ENCODE data around the gene EYA3.
A peak's percentile ranks its signal among the peaks of the same experiment; 100 is the strongest.

EYA3 gene

DNA sequence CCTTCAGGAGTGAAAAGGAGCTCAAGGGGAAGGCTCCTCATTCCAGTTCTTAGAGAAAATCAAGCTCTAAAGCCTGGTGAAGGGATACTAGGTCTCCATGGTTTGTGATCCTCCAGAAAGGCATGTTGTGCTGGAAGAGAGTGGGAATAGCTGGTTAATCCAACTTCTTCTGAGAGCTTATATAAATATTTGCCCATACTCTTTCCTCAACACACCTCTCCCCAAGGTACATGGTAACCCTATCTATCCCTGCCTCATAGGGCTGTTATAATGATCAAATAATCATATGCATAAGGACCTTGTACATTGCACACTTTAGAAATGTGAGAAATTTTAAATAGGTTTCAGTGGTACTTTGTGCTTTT lies 114.0 kb downstream of the EYA3 start:
- Histone ChIP-seq H3K36me3 (ENCODE audit: control insufficient read depth in 5 of 5, insufficient read depth in 5 of 5, low read length in 5 of 5) (peaks cover 19 to 35% (median 25%) of the 10 kb centered on the region in 5 donors), H3K4me3 (ENCODE audit: low read depth in 1 of 5, low read length in 5 of 5) (no peak overlapping the region), H3K27ac (ENCODE audit: low read depth, low read length) (no peak overlapping the region), H3K27me3 (ENCODE audit: control insufficient read depth in 5 of 5, insufficient read depth in 4 of 5, low read length in 5 of 5) (no peaks in the 10 kb centered on the region), H3K4me1 (ENCODE audit: control insufficient read depth in 5 of 5, insufficient read depth in 5 of 5, low read length in 5 of 5) (peaks cover 6 to 19% (median 15%) of the 10 kb centered on the region in 5 donors), H3K9ac (ENCODE audit: low read length in 5 of 5) (no peak overlapping the region), H3K9me3 (ENCODE audit: control insufficient read depth in 5 of 5, low read length in 5 of 5) (no peaks in the 10 kb centered on the region)

DNA sequence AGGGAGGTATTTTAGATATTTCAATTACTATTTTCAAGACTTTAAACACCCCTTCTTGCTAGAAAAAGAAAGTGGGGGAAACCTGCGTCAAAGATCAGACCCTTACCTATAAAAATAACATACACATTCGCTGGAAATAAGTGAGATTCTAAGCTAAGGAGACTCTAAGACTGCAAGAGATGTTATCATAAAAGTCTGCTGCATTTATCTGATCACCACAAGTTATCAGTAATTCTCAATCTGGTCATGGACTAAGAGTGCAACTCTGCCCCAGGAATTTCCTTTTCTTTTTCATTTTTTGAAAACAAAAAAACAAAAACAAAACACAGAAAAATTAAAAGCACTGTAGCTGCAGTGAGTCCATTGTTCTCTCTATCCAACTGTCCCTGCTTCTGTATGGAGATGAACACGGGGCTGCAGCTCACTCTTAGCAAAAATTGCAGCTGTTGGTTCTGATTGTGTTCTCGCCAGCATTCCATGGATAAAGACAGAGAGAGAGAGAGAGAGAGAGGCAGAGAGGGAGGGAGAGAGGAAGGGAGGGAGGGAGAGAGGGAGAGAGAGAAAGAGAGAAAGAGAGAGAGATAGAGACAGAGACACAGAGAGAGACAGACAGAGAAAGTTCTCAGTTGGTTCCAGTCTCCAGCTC lies 114.5 kb downstream of the EYA3 start:
- Histone ChIP-seq H3K4me1 (ENCODE audit: control insufficient read depth in 5 of 5, insufficient read depth in 5 of 5, low read length in 5 of 5) (peaks cover 6 to 18% (median 15%) of the 10 kb centered on the region in 5 donors), H3K27me3 (ENCODE audit: control insufficient read depth in 5 of 5, insufficient read depth in 4 of 5, low read length in 5 of 5) (no peaks in the 10 kb centered on the region), H3K9me3 (ENCODE audit: control insufficient read depth in 5 of 5, low read length in 5 of 5) (no peaks in the 10 kb centered on the region), H3K9ac (ENCODE audit: low read length in 5 of 5) (no peak overlapping the region), H3K27ac (ENCODE audit: low read depth, low read length) (no peak overlapping the region), H3K36me3 (ENCODE audit: control insufficient read depth in 5 of 5, insufficient read depth in 5 of 5, low read length in 5 of 5) (peaks cover 19 to 36% (median 25%) of the 10 kb centered on the region in 5 donors), H3K4me3 (ENCODE audit: low read depth in 1 of 5, low read length in 5 of 5) (no peak overlapping the region)

DNA sequence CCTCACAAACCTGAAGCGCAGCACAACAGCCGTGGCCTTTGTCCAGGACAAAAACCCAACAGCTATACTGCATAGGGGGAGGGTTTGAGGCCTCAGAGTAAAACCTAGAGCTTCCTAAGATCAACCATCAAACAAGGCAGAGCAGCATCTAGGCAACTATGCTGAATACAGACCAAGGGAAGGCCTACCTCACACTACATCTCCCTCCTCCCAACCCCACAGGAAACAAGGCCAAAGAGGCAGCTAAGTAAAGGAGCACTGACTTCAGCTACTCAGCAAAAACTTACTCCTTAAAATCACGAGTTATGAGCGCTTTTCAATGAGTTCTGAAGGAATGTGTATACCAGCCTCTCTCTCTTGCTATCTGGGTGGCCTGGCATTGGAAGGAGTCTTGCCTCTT lies 116.3 kb downstream of the EYA3 start:
- no peaks in the 10 kb centered on the region for H3K27me3 ChIP-seq (ENCODE audit: control insufficient read depth in 5 of 5, insufficient read depth in 4 of 5, low read length in 5 of 5)
- peaks cover 6 to 18% (median 15%) of the 10 kb centered on the region in 5 donors for H3K4me1 ChIP-seq (ENCODE audit: control insufficient read depth in 5 of 5, insufficient read depth in 5 of 5, low read length in 5 of 5)
- no peak overlapping the region for H3K4me3 ChIP-seq (ENCODE audit: low read depth in 1 of 5, low read length in 5 of 5)
- H3K9me3 ChIP-seq (ENCODE audit: control insufficient read depth in 5 of 5, low read length in 5 of 5) = no peaks in the 10 kb centered on the region
- H3K36me3 ChIP-seq (ENCODE audit: control insufficient read depth in 5 of 5, insufficient read depth in 5 of 5, low read length in 5 of 5) = peaks cover 12 to 45% (median 38%) of the 10 kb centered on the region in 5 donors
- H3K9ac ChIP-seq (ENCODE audit: low read length in 5 of 5) = no peak overlapping the region
- no peak overlapping the region for H3K27ac ChIP-seq (ENCODE audit: low read depth, low read length)

DNA sequence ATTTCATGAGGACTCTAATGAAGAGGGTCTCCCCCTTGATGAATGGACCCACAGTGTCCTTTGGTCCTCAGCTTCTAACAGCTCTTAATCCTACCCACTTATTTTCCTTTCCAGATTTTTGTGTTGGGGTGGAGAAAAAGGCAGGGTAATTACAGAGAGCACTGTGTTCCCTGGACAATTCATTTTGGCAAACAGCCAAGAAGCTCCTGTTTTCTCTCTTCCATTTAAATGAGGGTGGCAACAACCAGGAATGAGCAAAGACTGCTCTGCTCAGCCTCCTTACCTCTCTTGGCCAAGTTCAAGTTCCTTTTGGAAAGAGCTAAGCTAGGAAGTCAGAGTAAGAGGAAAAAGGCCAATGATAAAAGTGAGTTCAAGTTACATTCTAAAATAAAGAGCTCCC lies 116.7 kb downstream of the EYA3 start:
- Histone ChIP-seq H3K9me3 (ENCODE audit: control insufficient read depth in 5 of 5, low read length in 5 of 5) (no peaks in the 10 kb centered on the region), H3K36me3 (ENCODE audit: control insufficient read depth in 5 of 5, insufficient read depth in 5 of 5, low read length in 5 of 5) (peaks cover 10 to 45% (median 39%) of the 10 kb centered on the region in 5 donors), H3K27me3 (ENCODE audit: control insufficient read depth in 5 of 5, insufficient read depth in 4 of 5, low read length in 5 of 5) (no peaks in the 10 kb centered on the region), H3K27ac (ENCODE audit: low read depth, low read length) (no peak overlapping the region), H3K4me3 (ENCODE audit: low read depth in 1 of 5, low read length in 5 of 5) (no peak overlapping the region), H3K9ac (ENCODE audit: low read length in 5 of 5) (no peak overlapping the region), H3K4me1 (ENCODE audit: control insufficient read depth in 5 of 5, insufficient read depth in 5 of 5, low read length in 5 of 5) (peaks cover 6 to 18% (median 15%) of the 10 kb centered on the region in 5 donors)

DNA sequence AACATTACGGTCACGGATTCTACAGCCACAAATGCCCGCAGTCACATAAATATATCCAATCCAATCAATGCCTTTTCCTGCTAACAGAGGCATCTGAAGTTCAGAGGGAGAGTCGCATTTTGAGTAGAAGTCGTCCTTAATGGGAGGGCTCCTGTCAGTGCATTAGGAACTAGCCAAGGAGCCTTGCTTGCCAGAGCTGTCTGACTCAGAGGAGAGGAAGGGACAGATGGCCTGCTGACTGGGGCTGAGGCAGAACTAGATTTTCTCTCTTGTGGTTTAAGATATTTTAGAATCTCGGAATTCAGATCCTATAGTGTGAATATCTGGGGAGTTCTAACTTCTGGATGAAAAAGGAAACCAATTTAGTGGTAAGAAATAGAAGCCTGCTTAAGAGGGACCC lies 118.0 kb downstream of the EYA3 start:
- H3K9me3 ChIP-seq (ENCODE audit: control insufficient read depth in 5 of 5, low read length in 5 of 5) = no peaks in the 10 kb centered on the region
- H3K27me3 ChIP-seq (ENCODE audit: control insufficient read depth in 5 of 5, insufficient read depth in 4 of 5, low read length in 5 of 5) = no peaks in the 10 kb centered on the region
- peaks cover 6 to 18% (median 15%) of the 10 kb centered on the region in 5 donors for H3K4me1 ChIP-seq (ENCODE audit: control insufficient read depth in 5 of 5, insufficient read depth in 5 of 5, low read length in 5 of 5)
- peak overlapping the region in 1 of 5 donors; percentile 19 for H3K9ac ChIP-seq (ENCODE audit: low read length in 5 of 5)
- peaks cover 10 to 58% (median 49%) of the 10 kb centered on the region in 5 donors for H3K36me3 ChIP-seq (ENCODE audit: control insufficient read depth in 5 of 5, insufficient read depth in 5 of 5, low read length in 5 of 5)
- no peak overlapping the region for H3K27ac ChIP-seq (ENCODE audit: low read depth, low read length)
- no peak overlapping the region for H3K4me3 ChIP-seq (ENCODE audit: low read depth in 1 of 5, low read length in 5 of 5)

DNA sequence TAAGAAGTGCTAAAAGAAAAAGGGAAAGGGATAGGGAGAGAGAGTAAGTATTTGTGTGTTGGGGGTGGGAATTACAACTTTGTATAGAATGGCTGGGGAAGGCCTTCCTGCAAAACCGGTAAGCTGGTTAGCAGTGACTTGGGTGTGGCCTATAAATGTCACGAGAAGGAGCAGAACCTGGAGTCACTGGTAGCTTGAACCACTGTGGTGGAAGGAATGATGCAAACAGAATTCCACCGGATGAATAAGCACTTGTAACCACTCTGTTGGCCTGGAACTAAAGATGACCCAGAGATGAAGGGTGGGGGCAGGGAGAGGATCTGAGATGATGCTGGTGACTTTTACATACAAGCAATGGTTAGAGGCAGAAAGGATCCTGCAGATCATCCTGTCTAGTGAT lies 119.7 kb downstream of the EYA3 start:
- Histone ChIP-seq H3K4me3 (ENCODE audit: low read depth in 1 of 5, low read length in 5 of 5) (no peak overlapping the region), H3K9me3 (ENCODE audit: control insufficient read depth in 5 of 5, low read length in 5 of 5) (no peaks in the 10 kb centered on the region), H3K27ac (ENCODE audit: low read depth, low read length) (no peak overlapping the region), H3K36me3 (ENCODE audit: control insufficient read depth in 5 of 5, insufficient read depth in 5 of 5, low read length in 5 of 5) (peaks cover 2 to 64% (median 51%) of the 10 kb centered on the region in 5 donors), H3K9ac (ENCODE audit: low read length in 5 of 5) (no peak overlapping the region), H3K27me3 (ENCODE audit: control insufficient read depth in 5 of 5, insufficient read depth in 4 of 5, low read length in 5 of 5) (no peaks in the 10 kb centered on the region), H3K4me1 (ENCODE audit: control insufficient read depth in 5 of 5, insufficient read depth in 5 of 5, low read length in 5 of 5) (peaks cover 6 to 18% (median 15%) of the 10 kb centered on the region in 5 donors)

DNA sequence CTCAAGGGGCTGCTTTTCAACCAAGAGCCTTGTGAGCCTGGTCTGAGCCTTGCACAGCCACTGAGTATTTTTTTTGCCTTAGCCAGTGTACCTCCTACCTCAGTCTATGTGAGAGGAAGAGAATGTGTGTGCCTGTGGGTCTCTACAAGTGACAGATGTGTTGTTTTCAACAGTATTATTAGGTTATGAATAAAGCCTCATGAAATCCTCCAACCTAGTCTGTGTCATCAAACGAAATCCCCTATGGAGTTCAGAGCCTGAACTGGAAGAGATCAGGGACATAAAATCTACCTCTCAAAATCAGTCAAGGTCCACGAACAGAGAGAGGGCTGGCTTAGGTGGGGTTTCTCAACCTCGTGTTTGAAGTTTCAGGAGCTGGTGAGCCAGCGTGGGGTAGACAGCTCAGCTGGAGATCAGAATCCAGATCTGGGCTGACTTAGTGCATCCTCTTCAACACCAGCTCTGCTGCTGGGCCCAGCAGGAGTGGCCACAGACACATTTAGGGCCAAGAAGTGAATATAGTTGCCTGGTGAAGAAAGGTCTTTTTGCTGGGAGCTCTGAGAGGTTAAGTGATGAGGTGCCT lies 120.4 kb downstream of the EYA3 start:
- H3K27ac ChIP-seq (ENCODE audit: low read depth, low read length) = no peak overlapping the region
- peaks cover 2 to 69% (median 50%) of the 10 kb centered on the region in 5 donors for H3K36me3 ChIP-seq (ENCODE audit: control insufficient read depth in 5 of 5, insufficient read depth in 5 of 5, low read length in 5 of 5)
- peaks cover 6 to 18% (median 15%) of the 10 kb centered on the region in 5 donors for H3K4me1 ChIP-seq (ENCODE audit: control insufficient read depth in 5 of 5, insufficient read depth in 5 of 5, low read length in 5 of 5)

DNA sequence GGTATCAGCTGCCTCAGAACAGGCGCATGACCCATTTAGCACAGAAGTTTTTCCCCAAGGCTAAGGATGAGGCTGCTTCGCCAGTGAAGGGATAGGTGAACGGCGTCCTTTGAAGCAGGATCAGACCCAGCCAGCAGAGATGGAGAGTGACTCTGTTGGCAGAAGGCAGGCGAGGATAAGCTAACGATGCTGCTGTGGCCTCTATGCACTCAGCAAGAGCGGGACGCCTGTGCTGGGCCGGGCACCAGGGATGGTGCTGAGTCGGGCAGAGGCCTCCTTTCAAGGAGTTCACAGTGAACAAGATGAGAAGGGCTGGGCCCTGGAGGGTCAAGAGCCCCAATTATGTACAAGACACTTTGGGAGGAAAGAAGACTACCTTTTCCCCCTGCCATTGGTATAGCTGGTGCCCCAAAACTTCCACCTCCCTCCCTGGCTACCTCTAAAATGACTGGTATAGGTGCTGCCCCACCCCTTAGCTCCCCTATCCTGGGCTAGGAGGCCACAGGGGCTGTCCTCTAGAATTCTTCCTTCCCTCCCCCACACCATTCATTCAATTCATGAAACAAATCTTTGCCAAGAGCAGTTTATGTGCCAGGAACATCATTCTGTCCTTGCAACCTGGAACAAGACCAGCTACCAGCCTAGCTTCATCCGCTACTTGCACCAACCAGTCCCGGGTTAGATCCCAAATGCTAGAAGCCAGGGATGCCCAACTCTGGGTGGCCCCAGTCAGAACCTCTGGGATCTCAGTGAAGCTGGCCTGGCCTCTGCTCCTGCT lies 121.1 kb downstream of the EYA3 start:
- Histone ChIP-seq H3K27ac (ENCODE audit: low read depth, low read length) (no peak overlapping the region), H3K9ac (ENCODE audit: low read length in 5 of 5) (no peak overlapping the region), H3K4me3 (ENCODE audit: low read depth in 1 of 5, low read length in 5 of 5) (no peak overlapping the region), H3K9me3 (ENCODE audit: control insufficient read depth in 5 of 5, low read length in 5 of 5) (no peaks in the 10 kb centered on the region), H3K4me1 (ENCODE audit: control insufficient read depth in 5 of 5, insufficient read depth in 5 of 5, low read length in 5 of 5) (peaks cover 6 to 18% (median 15%) of the 10 kb centered on the region in 5 donors), H3K36me3 (ENCODE audit: control insufficient read depth in 5 of 5, insufficient read depth in 5 of 5, low read length in 5 of 5) (peaks cover 2 to 63% (median 47%) of the 10 kb centered on the region in 5 donors), H3K27me3 (ENCODE audit: control insufficient read depth in 5 of 5, insufficient read depth in 4 of 5, low read length in 5 of 5) (no peaks in the 10 kb centered on the region)

More for the DNA sequence above, 120.4 kb downstream of the EYA3 start:
- H3K9ac ChIP-seq (ENCODE audit: low read length in 5 of 5) = no peak overlapping the region
- H3K9me3 ChIP-seq (ENCODE audit: control insufficient read depth in 5 of 5, low read length in 5 of 5) = no peaks in the 10 kb centered on the region
- no peaks in the 10 kb centered on the region for H3K27me3 ChIP-seq (ENCODE audit: control insufficient read depth in 5 of 5, insufficient read depth in 4 of 5, low read length in 5 of 5)
- no peak overlapping the region for H3K4me3 ChIP-seq (ENCODE audit: low read depth in 1 of 5, low read length in 5 of 5)

DNA sequence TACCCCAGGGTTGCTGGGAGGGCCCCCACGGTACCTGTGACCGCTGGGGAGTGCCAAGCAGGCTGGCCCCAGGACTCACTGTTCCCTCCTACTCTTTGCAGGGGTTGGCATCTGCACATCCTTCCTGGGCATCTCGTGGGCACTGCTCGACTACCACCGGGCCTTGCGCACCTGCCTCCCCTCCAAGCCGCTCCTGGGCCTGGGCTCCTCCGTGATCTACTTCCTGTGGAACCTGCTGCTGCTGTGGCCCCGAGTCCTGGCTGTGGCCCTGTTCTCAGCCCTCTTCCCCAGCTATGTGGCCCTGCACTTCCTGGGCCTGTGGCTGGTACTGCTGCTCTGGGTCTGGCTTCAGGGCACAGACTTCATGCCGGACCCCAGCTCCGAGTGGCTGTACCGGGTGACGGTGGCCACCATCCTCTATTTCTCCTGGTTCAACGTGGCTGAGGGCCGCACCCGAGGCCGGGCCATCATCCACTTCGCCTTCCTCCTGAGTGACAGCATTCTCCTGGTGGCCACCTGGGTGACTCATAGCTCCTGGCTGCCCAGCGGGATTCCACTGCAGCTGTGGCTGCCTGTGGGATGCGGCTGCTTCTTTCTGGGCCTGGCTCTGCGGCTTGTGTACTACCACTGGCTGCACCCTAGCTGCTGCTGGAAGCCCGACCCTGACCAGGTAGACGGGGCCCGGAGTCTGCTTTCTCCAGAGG lies 121.9 kb downstream of the EYA3 start:
- Histone ChIP-seq H3K36me3 (ENCODE audit: control insufficient read depth in 5 of 5, insufficient read depth in 5 of 5, low read length in 5 of 5) (peaks cover 2 to 61% (median 47%) of the 10 kb centered on the region in 5 donors), H3K9me3 (ENCODE audit: control insufficient read depth in 5 of 5, low read length in 5 of 5) (no peaks in the 10 kb centered on the region), H3K9ac (ENCODE audit: low read length in 5 of 5) (no peak overlapping the region), H3K27ac (ENCODE audit: low read depth, low read length) (no peak overlapping the region), H3K4me1 (ENCODE audit: control insufficient read depth in 5 of 5, insufficient read depth in 5 of 5, low read length in 5 of 5) (peaks cover 4 to 14% (median 13%) of the 10 kb centered on the region in 5 donors), H3K27me3 (ENCODE audit: control insufficient read depth in 5 of 5, insufficient read depth in 4 of 5, low read length in 5 of 5) (no peaks in the 10 kb centered on the region), H3K4me3 (ENCODE audit: low read depth in 1 of 5, low read length in 5 of 5) (no peak overlapping the region)

Measured in subcutaneous abdominal adipose tissue (tissue), 5 donors.